Renal cortical epithelial cell (primary cell): Measurements from ENCODE around the gene GBE1. TPM values are rescaled to one million over a fixed set of nuclear protein-coding genes. Genes with fewer than 3 reads are reported as not detected.
A peak's percentile ranks its signal among the peaks of the same experiment; 100 is the strongest.

Source experiments
- DNase-seq: peaks from one replicate; pipeline ENCODE4 v3.0.0-alpha.2; 2011; ENCODE audit warnings: low read depth
- total RNA-seq: library from RNA; depleted of rRNA; stranded (reverse); fragments of >200 nt; gene quantifications from 2 replicates; pipeline ENCODE4 v1.2.3, GENCODE V29; 2014

The GBE1 gene
- total RNA-seq, 1 donor from 2014 or later, result 151 TPM

DNA sequence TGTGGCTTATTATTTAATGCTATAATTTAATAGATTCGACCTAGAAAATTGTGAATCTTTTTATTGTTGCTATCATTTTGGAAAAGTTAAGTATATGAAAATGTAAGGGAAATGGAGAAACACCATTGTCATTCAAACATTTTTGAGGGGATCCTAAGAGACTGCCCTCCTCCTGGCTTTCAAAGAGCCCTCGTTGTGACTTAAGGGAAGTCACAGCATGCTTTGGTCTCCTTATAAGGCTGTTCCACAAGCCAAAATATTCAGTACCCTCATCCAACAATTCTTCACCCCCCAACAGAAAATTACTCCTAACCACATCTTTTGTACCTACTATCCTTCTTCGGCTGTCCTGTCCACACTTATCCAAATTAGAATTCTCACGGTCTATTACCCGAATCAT, 140.2 kb downstream of the GBE1 start:
- no peak for DNase-seq

DNA sequence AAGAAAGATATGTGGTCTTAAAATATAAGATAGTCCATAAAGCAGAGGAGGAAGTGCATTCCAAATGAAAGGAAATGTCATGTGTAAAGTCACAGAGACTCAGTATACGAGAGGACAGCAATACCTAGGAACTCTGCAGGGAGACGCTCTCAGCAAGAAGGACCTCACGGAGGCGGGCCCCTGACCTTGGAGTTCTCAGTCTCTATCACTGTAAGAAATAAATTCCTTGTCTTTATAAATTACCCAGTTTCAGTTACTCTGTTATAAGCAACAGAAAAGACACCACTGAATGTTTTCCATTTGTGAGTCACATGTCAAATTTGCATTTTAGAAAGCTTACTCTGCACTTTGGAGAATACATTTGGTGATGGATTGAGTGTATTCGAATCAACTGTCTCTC, 140.6 kb downstream of the GBE1 start:
- no peak for DNase-seq

DNA sequence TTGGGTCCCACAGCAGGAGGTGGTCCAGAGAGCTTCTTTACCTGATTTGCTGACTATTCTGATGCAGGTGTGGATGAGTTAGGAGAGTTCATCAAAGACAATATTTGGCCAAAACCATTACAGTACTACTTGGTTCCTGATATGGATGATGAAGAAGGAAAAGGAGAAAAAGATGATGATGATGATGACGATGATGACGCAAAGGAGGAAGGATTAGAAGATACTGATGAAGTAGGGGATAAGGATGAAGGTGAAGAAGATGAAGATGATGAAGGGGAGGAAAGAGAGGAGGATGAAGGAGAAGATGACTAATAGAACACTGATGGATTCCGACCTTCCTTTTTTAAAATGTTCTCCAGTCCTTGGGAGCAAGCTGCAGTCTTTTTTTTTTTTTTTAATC, 148.7 kb downstream of the GBE1 start:
- DNase-seq, result no peak

DNA sequence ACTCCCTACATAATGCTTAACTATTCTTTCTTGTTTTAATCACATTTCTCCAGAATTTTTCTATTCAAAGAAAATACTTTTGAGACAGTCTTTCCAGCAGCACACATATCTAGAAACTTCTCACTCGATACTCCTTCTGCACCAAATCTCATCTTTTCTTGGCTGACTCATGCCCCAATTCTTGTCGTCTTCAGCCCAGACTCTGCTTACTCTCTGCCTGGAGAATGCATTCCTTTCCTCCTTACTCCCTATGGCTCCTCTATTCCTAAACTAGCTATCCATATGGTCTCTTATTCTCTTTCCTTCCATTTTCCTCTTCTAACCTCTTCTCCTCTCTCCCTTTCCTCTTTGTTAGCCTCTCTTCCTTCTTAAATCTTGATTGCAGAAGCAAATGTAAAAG, 158.7 kb downstream of the GBE1 start:
- DNase-seq, result no peak

DNA sequence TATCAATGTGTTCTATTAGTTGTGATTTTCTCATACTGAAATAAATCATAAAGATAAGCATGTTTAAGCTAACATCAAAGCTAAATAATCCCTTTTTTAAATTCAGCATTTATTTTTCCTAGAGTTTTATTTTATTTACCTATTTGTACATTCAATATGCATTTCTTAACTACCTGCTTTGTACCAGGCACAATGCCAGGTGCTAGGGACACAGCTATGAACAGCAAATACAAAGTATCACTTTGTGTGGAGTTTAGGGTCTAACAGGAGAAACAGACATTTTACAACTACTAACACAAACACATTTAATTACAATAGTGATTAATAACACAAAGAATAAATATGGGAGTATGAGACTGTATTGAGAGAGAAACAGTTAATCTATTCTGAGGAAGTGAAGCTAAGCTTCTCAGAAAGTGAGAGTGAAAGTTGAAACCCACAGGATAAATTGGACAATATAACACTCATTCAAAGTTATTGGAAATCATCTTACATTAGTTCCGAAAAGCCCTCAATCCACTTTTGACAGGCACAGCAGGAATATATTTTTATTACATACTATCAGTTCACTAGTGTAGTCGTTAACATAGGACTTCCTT, 159.6 kb downstream of the GBE1 start:
- DNase-seq, result no peak

DNA sequence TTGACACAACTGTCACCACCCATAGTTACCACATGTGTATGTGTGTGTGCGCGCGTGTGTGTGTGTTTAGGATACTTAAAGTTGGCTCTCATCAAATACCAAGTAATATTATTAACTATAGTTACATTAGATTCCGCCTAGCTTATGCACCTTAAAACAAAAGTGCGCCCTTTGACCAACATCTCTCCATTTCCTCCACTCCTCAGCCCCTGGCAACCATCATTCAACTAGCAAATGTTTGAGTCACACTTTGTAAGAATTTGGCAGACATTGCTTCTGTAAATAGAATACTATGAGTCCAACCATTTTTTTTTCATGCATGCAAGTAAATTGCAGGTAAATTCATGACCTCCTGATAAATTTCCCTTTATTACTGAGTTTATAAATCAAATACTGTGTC, 169.3 kb downstream of the GBE1 start:
- DNase-seq, result peak; percentile 31

DNA sequence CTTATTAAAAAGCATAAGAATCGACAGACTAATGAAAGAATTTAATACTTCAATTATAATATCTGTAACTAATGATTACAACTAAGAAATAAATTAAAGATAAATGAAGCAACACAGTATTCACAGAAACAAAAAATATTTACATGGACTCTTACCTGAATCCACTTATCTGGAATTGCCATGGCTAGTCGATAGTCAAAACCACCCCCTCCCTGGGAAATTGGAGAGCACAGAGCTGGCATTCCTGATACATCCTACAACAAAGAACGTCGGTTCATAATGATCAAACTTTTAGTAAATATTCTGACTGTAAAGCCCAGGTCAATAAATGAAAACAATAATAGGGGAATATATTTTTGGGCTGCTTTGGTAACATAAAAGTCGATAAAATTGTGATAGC, 175.5 kb downstream of the GBE1 start:
- no peak for DNase-seq

DNA sequence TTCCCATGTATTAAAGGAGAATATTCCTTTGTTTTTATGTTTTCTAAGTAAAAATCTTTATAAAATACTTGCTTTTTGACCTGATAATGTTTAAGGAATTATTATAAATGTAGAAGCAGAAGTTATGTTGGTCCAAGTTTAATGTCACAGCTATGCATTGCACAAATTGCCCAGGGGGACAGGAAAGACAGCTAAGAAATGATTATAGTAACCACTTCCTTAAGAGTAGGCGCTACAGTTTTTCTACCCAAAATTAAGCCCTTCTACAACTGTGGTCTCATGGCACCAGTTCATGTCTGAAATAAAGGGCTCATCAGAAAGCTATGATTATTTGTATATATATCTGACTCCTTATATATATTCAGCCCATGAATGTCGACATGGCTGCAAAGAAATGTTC, 176.4 kb downstream of the GBE1 start:
- DNase-seq, result no peak

DNA sequence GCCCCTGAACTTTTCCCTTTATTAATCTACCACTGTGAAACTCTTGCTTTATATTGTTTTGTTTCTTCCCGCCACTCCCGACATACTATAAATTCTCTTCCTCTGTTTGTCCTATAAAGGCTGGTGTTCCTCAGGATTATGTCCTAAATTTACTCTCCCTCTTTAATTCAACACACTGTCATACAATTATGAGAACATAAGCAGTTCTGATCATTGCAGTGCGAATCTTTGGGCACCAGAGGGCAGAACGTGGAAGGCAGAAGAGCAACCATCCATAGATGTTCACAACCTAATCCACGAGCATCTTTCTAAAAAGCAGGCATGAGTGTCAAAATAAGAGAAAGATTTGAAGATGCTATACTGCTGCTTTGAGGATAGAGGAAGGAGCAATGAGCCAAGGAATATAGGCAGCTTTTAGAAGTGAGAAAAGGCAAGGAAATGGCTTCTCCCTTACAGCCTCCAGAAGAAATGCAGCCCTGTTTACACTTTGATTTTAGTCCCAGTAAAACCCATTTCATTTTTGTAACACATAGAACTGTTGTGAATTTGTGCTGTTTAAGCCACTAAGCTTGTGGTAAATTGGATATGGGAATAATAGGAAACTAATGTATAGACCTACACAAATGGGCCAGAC, 179.4 kb downstream of the GBE1 start:
- DNase-seq, result peak; percentile 29

DNA sequence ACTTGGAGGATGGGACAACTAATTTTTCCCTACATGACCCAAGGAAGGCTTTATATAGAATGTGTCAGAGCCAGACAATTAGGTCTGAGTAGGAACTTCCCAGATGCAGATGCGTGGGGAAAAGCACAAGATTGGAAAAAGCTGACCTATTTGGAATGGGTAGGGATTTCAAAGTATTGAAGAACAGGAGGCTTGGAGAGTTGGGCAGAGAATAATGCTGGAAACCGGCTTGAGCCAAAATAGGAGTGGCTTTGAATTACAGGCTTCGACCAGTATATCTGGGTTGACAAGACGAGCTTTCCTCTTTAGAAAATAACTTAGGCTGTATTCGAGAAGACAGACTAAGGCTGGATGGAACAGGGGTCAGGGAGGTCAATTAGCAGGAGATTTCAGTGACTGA, 181.1 kb downstream of the GBE1 start:
- DNase-seq, result no peak

DNA sequence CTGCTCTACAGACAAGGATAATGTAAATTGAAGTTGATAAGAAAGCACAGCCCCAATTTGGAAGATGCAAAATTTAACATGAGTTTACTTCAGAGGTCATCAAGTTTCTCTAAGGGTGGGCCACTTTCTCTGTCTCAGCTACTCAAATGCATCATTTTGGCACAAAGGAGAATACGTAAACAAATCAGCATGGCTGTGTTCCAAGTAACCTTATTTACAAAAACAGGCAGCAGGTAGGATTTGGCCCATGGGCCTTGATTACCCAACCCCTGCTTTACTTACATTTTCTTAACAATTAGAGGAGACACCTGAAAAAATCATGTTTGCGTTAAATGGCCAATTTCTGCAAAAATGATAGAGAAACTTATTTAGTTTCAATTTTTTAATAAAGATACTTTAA, 181.7 kb downstream of the GBE1 start:
- DNase-seq, result no peak

DNA sequence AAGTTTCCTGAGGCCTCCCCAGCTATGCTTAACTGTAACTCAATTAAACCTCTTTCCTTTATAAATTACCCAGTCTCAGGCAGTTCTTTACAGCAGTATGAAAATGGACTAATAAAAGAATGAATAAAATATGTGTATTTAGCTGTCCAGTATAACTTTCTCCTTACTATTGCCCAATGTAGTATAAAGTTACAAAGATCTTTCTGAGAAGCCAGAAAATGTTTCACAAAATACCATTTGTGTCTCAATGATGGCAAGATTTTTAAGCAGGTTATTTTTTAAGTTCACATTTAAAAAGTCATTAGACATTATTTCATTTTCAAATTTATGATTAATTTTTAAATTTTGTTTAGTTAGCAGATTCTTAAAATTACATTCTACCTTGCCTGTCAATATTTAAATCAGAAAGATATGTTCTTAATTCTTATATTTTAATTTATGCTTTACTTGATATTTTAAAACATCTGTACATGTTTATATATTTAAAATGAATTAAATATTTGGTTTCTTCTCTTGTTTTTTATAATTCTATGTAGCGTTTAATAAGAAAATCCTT, 189.2 kb downstream of the GBE1 start:
- DNase-seq, result no peak

DNA sequence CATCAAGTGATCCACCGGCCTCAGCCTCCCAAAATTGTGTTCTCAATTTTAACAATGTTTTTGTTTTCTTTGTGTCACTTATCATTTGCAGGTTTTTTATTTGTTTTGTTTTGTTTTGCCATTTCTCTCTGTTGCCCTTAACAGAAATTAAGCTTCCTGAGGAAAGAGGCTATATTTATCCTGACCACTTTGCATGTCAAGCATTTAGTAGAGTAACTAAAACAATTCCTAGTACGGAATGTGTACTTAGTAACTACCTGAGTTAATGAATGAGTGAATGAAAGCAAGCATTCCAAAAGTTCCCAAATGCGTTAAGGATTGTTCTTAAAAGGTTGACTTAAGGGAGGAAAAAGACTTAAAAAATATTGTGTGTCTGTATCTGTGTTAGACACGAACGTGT, 193.1 kb downstream of the GBE1 start:
- DNase-seq, result peak; percentile 49

DNA sequence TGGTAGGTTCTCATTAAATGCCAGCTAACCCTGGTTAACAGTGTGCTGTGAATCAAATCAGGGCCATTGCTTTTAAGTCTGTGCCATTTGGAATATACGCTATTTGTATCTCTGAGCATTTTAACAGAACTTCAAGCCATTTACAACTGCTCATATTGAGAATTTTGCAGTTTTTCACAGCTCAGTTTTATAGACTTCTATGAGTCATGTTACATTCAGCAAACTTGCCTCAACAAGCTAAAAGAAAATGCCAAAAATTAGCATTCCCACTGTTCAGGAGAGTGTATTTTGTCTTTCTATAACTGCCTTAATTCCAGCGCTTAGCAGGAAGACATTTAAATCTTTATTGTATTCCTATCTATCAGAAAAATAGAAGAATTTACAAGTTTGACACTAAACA, 196.4 kb downstream of the GBE1 start:
- DNase-seq, result no peak

DNA sequence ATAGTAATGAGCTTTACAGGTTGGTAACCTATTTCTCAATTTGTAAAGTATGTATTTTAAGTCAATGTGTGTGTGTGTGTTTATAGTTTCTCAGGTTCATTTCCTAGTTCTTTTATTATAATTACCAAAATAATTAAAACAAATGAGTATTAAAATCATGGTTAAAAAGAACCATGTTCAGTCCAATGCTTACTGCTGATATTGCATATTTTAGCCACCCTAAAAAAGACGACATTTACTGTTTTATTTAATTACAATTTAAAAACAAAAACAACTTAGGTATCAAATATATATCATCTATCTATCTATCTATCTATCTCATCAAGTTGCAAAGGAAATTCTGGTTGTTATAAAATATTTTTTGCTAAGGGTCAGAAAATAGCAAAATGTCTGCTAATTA, 203.3 kb downstream of the GBE1 start:
- no peak for DNase-seq

DNA sequence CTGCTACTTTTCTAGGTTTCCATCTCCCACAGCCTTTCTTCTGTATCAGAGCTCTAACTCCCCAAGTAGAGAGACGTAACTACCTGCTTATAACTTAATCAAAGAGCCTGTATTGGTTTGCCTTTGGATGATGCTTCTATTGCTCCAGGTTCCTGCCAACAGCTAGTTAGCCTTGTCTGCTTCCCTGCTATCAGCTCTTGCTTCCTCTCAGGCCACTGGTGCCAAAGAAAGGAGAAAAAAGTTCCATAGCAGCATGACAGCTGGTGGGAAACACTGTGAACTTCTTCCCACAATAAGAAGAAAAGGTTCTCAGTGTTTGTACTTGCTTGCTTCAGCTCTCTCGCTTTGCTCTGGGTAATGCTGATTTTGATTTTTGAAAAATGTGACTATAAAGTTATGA, 206.6 kb downstream of the GBE1 start:
- DNase-seq, result no peak

DNA sequence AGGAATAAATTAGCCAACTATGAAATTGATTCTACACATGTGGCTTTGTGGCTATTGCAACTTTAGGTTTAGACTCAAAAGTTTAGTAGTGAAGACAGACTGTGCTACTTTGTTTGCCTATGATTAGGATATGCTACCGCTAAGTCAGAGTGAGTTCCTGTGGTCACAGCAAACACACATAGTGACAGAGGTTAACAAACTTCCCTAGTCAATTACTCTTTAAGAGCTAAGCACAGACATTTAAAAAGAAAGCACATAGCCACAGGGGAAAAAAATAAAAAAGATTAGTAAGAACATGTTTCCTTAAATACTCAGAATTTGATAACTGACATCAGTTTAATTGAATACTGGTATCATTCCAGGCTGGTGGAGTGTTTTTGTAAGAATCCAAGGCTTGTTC, 207.1 kb downstream of the GBE1 start:
- DNase-seq, result peak; percentile 66

DNA sequence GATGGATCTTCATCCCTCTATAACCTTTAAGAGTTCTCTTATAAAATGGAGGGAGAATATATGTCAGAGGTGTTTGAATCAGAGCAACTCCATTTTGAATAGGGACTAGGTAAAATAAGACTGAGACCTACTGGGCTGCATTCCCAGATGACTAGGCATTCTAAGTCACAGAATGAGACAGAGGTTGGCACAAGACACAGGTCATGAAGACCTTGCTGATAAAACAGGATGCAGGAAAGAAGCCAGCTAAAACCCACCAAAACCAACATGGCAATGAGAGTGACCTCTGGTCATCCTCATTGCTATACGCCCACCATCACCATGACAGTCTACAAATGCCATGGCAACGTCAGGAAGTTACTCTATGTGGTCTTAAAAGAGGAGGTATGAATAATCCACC, 211.0 kb downstream of the GBE1 start:
- no peak for DNase-seq

DNA sequence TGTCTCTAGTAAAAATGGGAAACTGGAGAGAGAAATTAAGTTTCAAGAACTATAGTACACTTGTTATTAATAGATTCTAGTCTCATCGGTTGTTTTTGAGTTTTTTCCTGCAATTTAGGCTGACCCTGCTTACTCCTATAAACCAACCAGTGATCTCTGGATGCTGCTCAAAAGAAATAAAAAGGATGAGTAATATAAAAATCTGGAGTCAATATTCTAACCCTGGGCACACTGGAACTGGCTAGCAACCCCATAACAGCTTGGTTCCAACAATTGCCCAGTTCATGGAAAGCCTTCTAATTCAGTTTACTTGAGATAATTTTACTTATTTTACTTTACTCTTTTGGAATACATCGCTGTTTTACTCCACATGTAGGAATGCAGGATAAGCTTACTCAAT, 211.6 kb downstream of the GBE1 start:
- no peak for DNase-seq

DNA sequence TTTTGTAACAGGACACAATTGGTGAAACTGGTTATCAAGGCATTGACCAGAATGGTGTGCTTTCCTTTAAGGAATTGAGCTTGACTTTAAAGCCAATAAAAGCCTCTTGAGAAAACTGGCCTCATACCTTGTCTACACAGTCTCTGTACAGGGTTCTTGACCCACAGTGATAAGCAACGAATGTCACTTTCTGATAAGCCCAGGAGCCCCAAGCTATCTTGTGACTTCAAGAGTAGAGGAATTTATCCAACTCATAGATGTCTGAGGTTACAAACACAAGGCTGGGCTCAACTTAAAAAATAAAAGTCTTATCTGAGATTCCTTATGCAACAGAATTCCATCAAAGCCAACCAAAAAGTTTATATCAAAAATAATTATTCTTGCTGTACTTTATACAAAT, 212.1 kb downstream of the GBE1 start:
- no peak for DNase-seq

DNA sequence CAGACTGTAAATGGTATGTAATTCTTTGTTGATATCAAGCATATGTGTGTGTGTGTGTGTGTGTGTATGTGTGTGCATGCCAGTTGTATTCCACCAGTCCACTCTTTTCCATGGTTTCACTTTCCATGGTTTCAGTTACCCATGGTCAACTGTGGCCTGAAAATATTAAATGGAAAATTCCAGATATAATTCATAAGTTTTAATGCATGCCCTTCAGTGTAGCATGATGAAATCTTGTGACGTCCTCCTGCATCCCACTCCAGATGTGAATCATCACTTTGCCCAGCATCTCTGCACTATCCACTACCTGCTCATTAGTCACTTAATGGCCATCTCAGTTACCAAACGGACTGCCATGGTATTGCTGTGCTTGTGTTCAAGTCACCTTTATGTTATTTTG, 215.9 kb downstream of the GBE1 start:
- no peak for DNase-seq

DNA sequence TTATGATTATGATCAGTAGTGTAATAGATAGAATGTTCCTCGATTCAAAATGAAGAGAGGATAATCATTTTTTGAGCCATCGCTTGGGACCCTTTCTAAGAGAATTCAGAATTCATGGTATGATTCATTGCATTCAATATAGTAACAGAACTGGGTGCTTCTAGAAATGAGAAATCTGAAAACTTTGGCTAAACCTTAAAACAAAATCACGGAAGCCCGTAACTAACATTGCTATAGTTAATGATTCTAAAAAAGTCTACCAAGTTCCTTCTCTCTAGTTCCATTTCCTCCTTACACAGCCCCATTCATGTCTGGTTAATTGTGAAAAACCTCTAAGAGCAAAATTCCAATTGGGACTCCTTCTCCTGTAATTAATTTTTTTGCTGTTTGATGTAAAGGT, 217.1 kb downstream of the GBE1 start:
- no peak for DNase-seq

DNA sequence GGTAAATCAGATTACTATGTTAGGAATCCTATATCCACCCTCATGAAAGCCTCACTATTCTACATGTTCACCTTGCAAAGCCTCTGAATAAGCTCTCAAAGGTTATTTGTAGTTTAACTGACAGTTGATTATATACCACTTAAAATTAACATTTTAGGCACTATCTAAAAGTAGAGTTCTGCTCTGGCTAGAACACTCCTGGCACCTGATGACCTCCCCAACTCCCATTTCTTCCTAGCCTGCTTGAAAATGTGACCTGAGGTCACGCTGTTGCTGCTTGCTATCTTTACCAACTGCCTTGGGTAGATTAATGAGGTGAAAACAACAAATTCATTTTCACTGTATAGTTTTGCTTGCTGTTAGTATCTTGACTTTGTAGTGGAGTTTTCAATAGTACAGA, 220.7 kb downstream of the GBE1 start:
- DNase-seq, result no peak

DNA sequence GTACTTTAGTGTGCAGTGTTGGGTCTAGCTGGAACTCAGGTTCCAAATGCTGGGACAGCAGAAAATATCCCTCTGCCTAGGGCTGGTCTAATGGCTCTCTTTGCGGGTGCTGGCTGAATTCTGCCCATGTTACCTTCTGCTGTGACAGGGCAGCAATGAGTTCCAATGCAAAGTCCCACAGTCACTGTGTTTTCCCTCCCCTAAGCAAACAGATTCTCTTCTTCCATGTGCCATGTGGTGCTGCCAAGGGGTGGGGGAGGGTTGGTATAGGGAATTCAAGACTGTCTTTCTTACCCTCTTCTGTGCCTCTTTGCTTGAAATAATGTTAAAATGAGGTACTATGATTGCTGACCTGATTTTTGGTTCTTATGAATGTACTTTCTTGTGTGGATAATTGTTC, 229.6 kb downstream of the GBE1 start:
- no peak for DNase-seq
